HEK293 (cell line): Measurements from ENCODE around the gene RASL10A.

ENCODE experiments used
- BCL11A ChIP-seq: fragments of 450-650 bp; formaldehyde crosslinking; IDR thresholded peaks from 2 replicates; pipeline ENCODE4 v1.5.1; 2016; ENCODE audit warnings: low read depth, missing biosample characterization, missing genetic modification characterization
- CTCF ChIP-seq: fragments of 450-650 bp; formaldehyde crosslinking; IDR thresholded peaks from 2 replicates; pipeline ENCODE4 v1.5.1; 2016; ENCODE audit warnings: missing biosample characterization, missing genetic modification characterization
- FEZF1 ChIP-seq: fragments of 450-650 bp; formaldehyde crosslinking; IDR thresholded peaks from 2 replicates; pipeline ENCODE4 v1.5.1; 2016; ENCODE audit warnings: missing biosample characterization, missing genetic modification characterization
- GLI4 ChIP-seq: fragments of 450-650 bp; formaldehyde crosslinking; IDR thresholded peaks from 2 replicates; pipeline ENCODE4 v1.5.1; 2016; ENCODE audit warnings: missing biosample characterization, missing genetic modification characterization
- KLF7 ChIP-seq: fragments of 450-650 bp; formaldehyde crosslinking; IDR thresholded peaks from 2 replicates; pipeline ENCODE4 v1.5.1; 2016; ENCODE audit warnings: missing biosample characterization, missing genetic modification characterization, borderline replicate concordance
- PRDM10 ChIP-seq: fragments of 450-650 bp; formaldehyde crosslinking; IDR thresholded peaks from 2 replicates; pipeline ENCODE4 v1.5.1; 2016; ENCODE audit warnings: missing biosample characterization, missing genetic modification characterization
- SP2 ChIP-seq: fragments of 450-650 bp; formaldehyde crosslinking; IDR thresholded peaks from 2 replicates; pipeline ENCODE4 v1.5.1; 2016; ENCODE audit warnings: missing biosample characterization, missing genetic modification characterization
- WT1 ChIP-seq: fragments of 450-650 bp; formaldehyde crosslinking; IDR thresholded peaks from 2 replicates; pipeline ENCODE4 v1.5.1; 2016; ENCODE audit warnings: missing biosample characterization, missing genetic modification characterization
- ZBTB17 ChIP-seq: fragments of 450-650 bp; formaldehyde crosslinking; IDR thresholded peaks from 2 replicates; pipeline ENCODE4 v1.5.1; 2016; ENCODE audit warnings: missing biosample characterization, missing genetic modification characterization
- ZBTB26 ChIP-seq: fragments of 450-650 bp; formaldehyde crosslinking; optimal IDR thresholded peaks from 2 replicates; pipeline ENCODE3; 2016; ENCODE audit warnings: missing biosample characterization, mild to moderate bottlenecking, missing genetic modification characterization
- ZNF157 ChIP-seq: fragments of 450-650 bp; formaldehyde crosslinking; IDR thresholded peaks from 2 replicates; pipeline ENCODE4 v1.5.1; 2016; ENCODE audit warnings: missing biosample characterization, missing genetic modification characterization
- ZNF280D ChIP-seq: fragments of 450-650 bp; formaldehyde crosslinking; IDR thresholded peaks from 2 replicates; pipeline ENCODE4 v1.5.1; 2016; ENCODE audit warnings: missing biosample characterization, missing genetic modification characterization
- ZNF404 ChIP-seq: fragments of 450-650 bp; formaldehyde crosslinking; IDR thresholded peaks from 2 replicates; pipeline ENCODE4 v1.5.1; 2017; ENCODE audit warnings: missing biosample characterization, missing genetic modification characterization
- ZNF423 ChIP-seq: fragments of 450-650 bp; formaldehyde crosslinking; IDR thresholded peaks from 2 replicates; pipeline ENCODE4 v1.5.1; 2016; ENCODE audit warnings: missing biosample characterization, missing genetic modification characterization
- ZNF449 ChIP-seq: fragments of 450-650 bp; formaldehyde crosslinking; IDR thresholded peaks from 2 replicates; pipeline ENCODE4 v1.5.1; 2017; ENCODE audit warnings: missing biosample characterization, mild to moderate bottlenecking, missing genetic modification characterization, moderate library complexity
- ZNF626 ChIP-seq: fragments of 450-650 bp; sonication (Bioruptor Pico); formaldehyde crosslinking; IDR thresholded peaks from 2 replicates; pipeline ENCODE4 v1.5.1; 2018; ENCODE audit warnings: missing biosample characterization, missing genetic modification characterization, inconsistent platforms
- ZNF664 ChIP-seq: fragments of 450-650 bp; formaldehyde crosslinking; IDR thresholded peaks from 2 replicates; pipeline ENCODE4 v1.5.1; 2016; ENCODE audit warnings: missing biosample characterization, missing genetic modification characterization
- ZNF76 ChIP-seq: fragments of 450-650 bp; formaldehyde crosslinking; IDR thresholded peaks from 2 replicates; pipeline ENCODE4; 2016; ENCODE audit warnings: low read depth, missing biosample characterization, missing genetic modification characterization, borderline replicate concordance
- TF ChIP-seq, protein P1 (sequence below): fragments of 450-650 bp; formaldehyde crosslinking; IDR thresholded peaks from 2 replicates; pipeline ENCODE4 v1.5.0; 2017; ENCODE audit warnings: missing biosample characterization, missing genetic modification characterization, borderline replicate concordance
- TF ChIP-seq, protein P2 (sequence below): fragments of 450-650 bp; formaldehyde crosslinking; IDR thresholded peaks from 2 replicates; pipeline ENCODE4 v1.5.1; 2016; ENCODE audit warnings: missing biosample characterization, missing genetic modification characterization
- TF ChIP-seq, protein P3 (sequence below): fragments of 450-650 bp; formaldehyde crosslinking; IDR thresholded peaks from 2 replicates; pipeline ENCODE4 v1.5.1; 2016; ENCODE audit warnings: missing biosample characterization, missing genetic modification characterization

Gene RASL10A

GRCh38 chr22:29306175-29306834, 9.2 kb downstream of the RASL10A start, which contains the start of gene GAS2L1 (continued):
- TF ChIP-seq ZBTB26 (tag by site-specific recombination): no peak
- peak; percentile 95 for TF ChIP-seq PRDM10 (tag by site-specific recombination)
- TF ChIP-seq ZNF626: no peak
- peak; percentile 75; the same call in 1 of the 2 replicates for TF ChIP-seq BCL11A
- peak; percentile 85 for TF ChIP-seq CTCF (tag by site-specific recombination)
- TF ChIP-seq ZBTB17 (tag by site-specific recombination): peak; percentile 76
- no peak for TF ChIP-seq ZNF664
- TF ChIP-seq GLI4 (tag by site-specific recombination): no peak
- no peak for TF ChIP-seq ZNF157 (tag by site-specific recombination)
- TF ChIP-seq SP2 (tag by site-specific recombination): peak; percentile 84
- TF ChIP-seq ZNF449 (tag by site-specific recombination): peak; percentile 96
- TF ChIP-seq ZNF423 (tag by site-specific recombination): peak; percentile 62; the same call in 1 of the 2 replicates
- TF ChIP-seq, protein P1, sequence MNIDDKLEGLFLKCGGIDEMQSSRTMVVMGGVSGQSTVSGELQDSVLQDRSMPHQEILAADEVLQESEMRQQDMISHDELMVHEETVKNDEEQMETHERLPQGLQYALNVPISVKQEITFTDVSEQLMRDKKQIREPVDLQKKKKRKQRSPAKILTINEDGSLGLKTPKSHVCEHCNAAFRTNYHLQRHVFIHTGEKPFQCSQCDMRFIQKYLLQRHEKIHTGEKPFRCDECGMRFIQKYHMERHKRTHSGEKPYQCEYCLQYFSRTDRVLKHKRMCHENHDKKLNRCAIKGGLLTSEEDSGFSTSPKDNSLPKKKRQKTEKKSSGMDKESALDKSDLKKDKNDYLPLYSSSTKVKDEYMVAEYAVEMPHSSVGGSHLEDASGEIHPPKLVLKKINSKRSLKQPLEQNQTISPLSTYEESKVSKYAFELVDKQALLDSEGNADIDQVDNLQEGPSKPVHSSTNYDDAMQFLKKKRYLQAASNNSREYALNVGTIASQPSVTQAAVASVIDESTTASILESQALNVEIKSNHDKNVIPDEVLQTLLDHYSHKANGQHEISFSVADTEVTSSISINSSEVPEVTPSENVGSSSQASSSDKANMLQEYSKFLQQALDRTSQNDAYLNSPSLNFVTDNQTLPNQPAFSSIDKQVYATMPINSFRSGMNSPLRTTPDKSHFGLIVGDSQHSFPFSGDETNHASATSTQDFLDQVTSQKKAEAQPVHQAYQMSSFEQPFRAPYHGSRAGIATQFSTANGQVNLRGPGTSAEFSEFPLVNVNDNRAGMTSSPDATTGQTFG (tag by site-specific recombination): no peak
- TF ChIP-seq, protein P2, sequence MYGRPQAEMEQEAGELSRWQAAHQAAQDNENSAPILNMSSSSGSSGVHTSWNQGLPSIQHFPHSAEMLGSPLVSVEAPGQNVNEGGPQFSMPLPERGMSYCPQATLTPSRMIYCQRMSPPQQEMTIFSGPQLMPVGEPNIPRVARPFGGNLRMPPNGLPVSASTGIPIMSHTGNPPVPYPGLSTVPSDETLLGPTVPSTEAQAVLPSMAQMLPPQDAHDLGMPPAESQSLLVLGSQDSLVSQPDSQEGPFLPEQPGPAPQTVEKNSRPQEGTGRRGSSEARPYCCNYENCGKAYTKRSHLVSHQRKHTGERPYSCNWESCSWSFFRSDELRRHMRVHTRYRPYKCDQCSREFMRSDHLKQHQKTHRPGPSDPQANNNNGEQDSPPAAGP (tag by site-specific recombination): peak; percentile 84; the same call in 1 of the 2 replicates
- TF ChIP-seq ZNF404: no peak
- peak; percentile 52; the same call in 1 of the 2 replicates for TF ChIP-seq ZNF76
- peak; percentile 98 for TF ChIP-seq KLF7
- peak; percentile 61 for TF ChIP-seq FEZF1 (tag by site-specific recombination)
- TF ChIP-seq, protein P3, sequence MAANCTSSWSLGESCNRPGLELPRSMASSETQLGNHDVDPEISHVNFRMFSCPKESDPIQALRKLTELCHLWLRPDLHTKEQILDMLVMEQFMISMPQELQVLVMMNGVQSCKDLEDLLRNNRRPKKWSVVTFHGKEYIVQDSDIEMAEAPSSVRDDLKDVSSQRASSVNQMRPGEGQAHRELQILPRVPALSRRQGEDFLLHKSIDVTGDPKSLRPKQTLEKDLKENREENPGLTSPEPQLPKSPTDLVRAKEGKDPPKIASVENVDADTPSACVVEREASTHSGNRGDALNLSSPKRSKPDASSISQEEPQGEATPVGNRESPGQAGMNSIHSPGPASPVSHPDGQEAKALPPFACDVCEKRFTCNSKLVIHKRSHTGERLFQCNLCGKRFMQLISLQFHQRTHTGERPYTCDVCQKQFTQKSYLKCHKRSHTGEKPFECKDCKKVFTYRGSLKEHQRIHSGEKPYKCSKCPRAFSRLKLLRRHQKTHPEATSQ (tag by site-specific recombination): peak; percentile 3; the same call in 1 of the 2 replicates
- TF ChIP-seq ZNF280D: peak; percentile 43; the same call in 1 of the 2 replicates
- peak; percentile 48 for TF ChIP-seq WT1
